GM23338 (cell line): ENCODE measurements around the gene CSTPP1. TPM values are rescaled to one million over a fixed set of nuclear protein-coding genes. Genes with fewer than 3 reads are reported as not detected.

Experiments
- ATAC-seq: fragments of 200-7000 bp; cut with Tn5 transposase; 3 replicates; pipeline ENCODE4 v1.9.1; 2020
- DNase-seq: peaks from one replicate; pipeline ENCODE4 v3.0.0-alpha.2; 2015; ENCODE audit warnings: low spot score
- H2AFZ ChIP-seq: fragments of 200-600 bp; sonication (generic); 2 replicates; pipeline ENCODE4 v1.8.0; 2016; ENCODE audit warnings: antibody characterized with exemption, mild to moderate bottlenecking, moderate library complexity
- H3F3A ChIP-seq: fragments of 200-600 bp; sonication (generic); replicated peaks from 2 replicates; pipeline ENCODE4 v1.8.0; 2017; ENCODE audit warnings: antibody characterized with exemption, mixed run types, low read depth
- H3K27ac ChIP-seq: fragments of 200-600 bp; sonication (generic); 2 replicates; pipeline ENCODE4 v1.6.1; 2016; ENCODE audit warnings: low read depth
- H3K27me3 ChIP-seq: fragments of 200-600 bp; sonication (generic); 2 replicates; pipeline ENCODE4 v1.8.0; 2016; ENCODE audit warnings: mild to moderate bottlenecking, mixed run types, moderate library complexity; ENCODE audit not compliant: insufficient read depth
- H3K36me3 ChIP-seq: fragments of 200-600 bp; sonication (generic); 2 replicates; pipeline ENCODE4 v1.8.0; 2016; ENCODE audit warnings: mild to moderate bottlenecking; ENCODE audit not compliant: insufficient read depth
- H3K4me1 ChIP-seq: fragments of 200-600 bp; sonication (generic); 2 replicates; pipeline ENCODE4 v1.8.0; 2016; ENCODE audit warnings: mild to moderate bottlenecking, moderate library complexity; ENCODE audit not compliant: insufficient read depth
- H3K4me2 ChIP-seq: fragments of 200-600 bp; sonication (generic); 2 replicates; pipeline ENCODE4 v1.7.1; 2017; ENCODE audit warnings: mixed run types
- H3K4me3 ChIP-seq: fragments of 200-600 bp; sonication (generic); 2 replicates; pipeline ENCODE4 v1.6.1; 2016; ENCODE audit warnings: mixed run types
- H3K79me2 ChIP-seq: fragments of 200-600 bp; sonication (generic); replicated peaks from 2 replicates; pipeline ENCODE4 v1.8.0; 2017; ENCODE audit warnings: mild to moderate bottlenecking; ENCODE audit not compliant: insufficient read depth
- H3K9me2 ChIP-seq: fragments of 200-600 bp; sonication (generic); 2 replicates; pipeline ENCODE4 v1.8.0; 2017; ENCODE audit not compliant: insufficient read depth
- H4K20me1 ChIP-seq: fragments of 200-600 bp; sonication (generic); replicated peaks from 2 replicates; pipeline ENCODE4 v1.8.0; 2017; ENCODE audit warnings: mild to moderate bottlenecking; ENCODE audit not compliant: insufficient read depth
- H3K27ac Mint-ChIP-seq: 2 replicates; pipeline ENCODE4 v1.8.0; 2020; ENCODE audit warnings: inconsistent platforms, mild to moderate bottlenecking, moderate library complexity, mixed read lengths
- H3K27me3 Mint-ChIP-seq: 3 replicates; pipeline ENCODE4 v1.8.0; 2022; ENCODE audit warnings: low read depth, mild to moderate bottlenecking, moderate library complexity, mixed read lengths, inconsistent platforms; ENCODE audit not compliant: insufficient read depth, poor library complexity
- H3K36me3 Mint-ChIP-seq: 3 replicates; pipeline ENCODE4 v1.8.0; 2021; ENCODE audit warnings: low read depth, mild to moderate bottlenecking, inconsistent platforms, moderate library complexity, mixed read lengths
- H3K4me1 Mint-ChIP-seq: 3 replicates; pipeline ENCODE4 v1.8.0; 2020; ENCODE audit warnings: mild to moderate bottlenecking, inconsistent platforms, mixed read lengths
- H3K4me3 Mint-ChIP-seq: 3 replicates; pipeline ENCODE4 v1.8.0; 2021; ENCODE audit warnings: moderate library complexity, mild to moderate bottlenecking, inconsistent platforms, mixed read lengths
- H3K9me3 Mint-ChIP-seq: 3 replicates; pipeline ENCODE4 v1.8.0; 2020; ENCODE audit warnings: moderate library complexity, mild to moderate bottlenecking, inconsistent platforms, mixed read lengths
- CREB1 ChIP-seq: fragments of 250-450 bp; sonication (Bioruptor Pico); IDR thresholded peaks from 2 replicates; pipeline ENCODE4 v1.5.0; 2020; ENCODE audit warnings: low read depth, mild to moderate bottlenecking, moderate library complexity
- EZH2 ChIP-seq: fragments of 200-600 bp; sonication (generic); IDR thresholded peaks from one replicate; pipeline ENCODE4 v1.8.0; 2017; ENCODE audit warnings: antibody characterized with exemption, mild to moderate bottlenecking, low read depth; ENCODE audit not compliant: unreplicated experiment
- EZH2phosphoT487 ChIP-seq: fragments of 200-600 bp; sonication (generic); IDR thresholded peaks from one replicate; pipeline ENCODE4 v1.8.1; 2018; ENCODE audit warnings: antibody characterized with exemption; ENCODE audit not compliant: unreplicated experiment
- JUNB ChIP-seq: IDR thresholded peaks from one replicate; pipeline ENCODE4 v1.6.1; 2016; ENCODE audit warnings: antibody characterized with exemption; ENCODE audit not compliant: unreplicated experiment
- NANOG ChIP-seq: IDR thresholded peaks from 2 replicates; pipeline ENCODE4 v1.6.1; 2016; ENCODE audit warnings: antibody characterized with exemption, borderline replicate concordance
- POLR2AphosphoS5 ChIP-seq: IDR thresholded peaks from 2 replicates; pipeline ENCODE4 v1.6.1; 2016; ENCODE audit warnings: antibody characterized with exemption, low read depth
- STAT1 ChIP-seq: IDR thresholded peaks from one replicate; pipeline ENCODE4 v1.6.1; 2016; ENCODE audit warnings: antibody characterized with exemption; ENCODE audit not compliant: unreplicated experiment
- ZNF114 ChIP-seq: fragments of 250-450 bp; sonication (Bioruptor Pico); IDR thresholded peaks from 2 replicates; pipeline ENCODE4 v1.5.0; 2020; ENCODE audit warnings: mild to moderate bottlenecking, moderate library complexity
- ZNF331 ChIP-seq: fragments of 250-450 bp; sonication (Bioruptor Pico); IDR thresholded peaks from 2 replicates; pipeline ENCODE4 v1.5.0; 2020; ENCODE audit warnings: low read depth, mild to moderate bottlenecking, moderate library complexity
- polyA plus RNA-seq: library from polyadenylated mRNA; unstranded; fragments of >200 nt; fragmentation: Nextera tagmentation; extraction: Ambion mirVana; gene quantifications from 2 replicates; pipeline ENCODE4 v1.2.1, GENCODE V29; 2016
- total RNA-seq: library from RNA; depleted of rRNA; stranded (reverse); fragments of >200 nt; shearing (Covaris generic); gene quantifications from 2 replicates; pipeline ENCODE4 v1.2.3, GENCODE V29; 2014
- TF ChIP-seq, protein P1 (sequence below): IDR thresholded peaks from one replicate; pipeline ENCODE4 v1.6.1; 2018; ENCODE audit warnings: antibody characterized with exemption; ENCODE audit not compliant: unreplicated experiment
- TF ChIP-seq, protein P2 (sequence below): IDR thresholded peaks from 2 replicates; pipeline ENCODE4 v1.6.1; 2016; ENCODE audit warnings: antibody characterized with exemption
- TF ChIP-seq, protein P3 (sequence below): fragments of 250-450 bp; sonication (Bioruptor Pico); IDR thresholded peaks from 2 replicates; pipeline ENCODE4 v1.5.0; 2020; ENCODE audit warnings: mild to moderate bottlenecking, moderate library complexity
- TF ChIP-seq, protein P4 (sequence below), 2 experiments: fragments of 200-600 bp in 1 of 2; sonication (generic) in 1 of 2; conservative IDR thresholded peaks; 2 replicates each; pipeline versions ENCODE4 v1.5.1 to v1.6.1; 2016 to 2017; ENCODE audit warnings: antibody characterized with exemption in 2 of 2, low read depth in 2 of 2, mild to moderate bottlenecking in 2 of 2, moderate library complexity in 1 of 2

Gene CSTPP1
- total and polyA plus RNA-seq, 2 experiments from 2014 or later: 23.5 to 42.6 TPM

DNA sequence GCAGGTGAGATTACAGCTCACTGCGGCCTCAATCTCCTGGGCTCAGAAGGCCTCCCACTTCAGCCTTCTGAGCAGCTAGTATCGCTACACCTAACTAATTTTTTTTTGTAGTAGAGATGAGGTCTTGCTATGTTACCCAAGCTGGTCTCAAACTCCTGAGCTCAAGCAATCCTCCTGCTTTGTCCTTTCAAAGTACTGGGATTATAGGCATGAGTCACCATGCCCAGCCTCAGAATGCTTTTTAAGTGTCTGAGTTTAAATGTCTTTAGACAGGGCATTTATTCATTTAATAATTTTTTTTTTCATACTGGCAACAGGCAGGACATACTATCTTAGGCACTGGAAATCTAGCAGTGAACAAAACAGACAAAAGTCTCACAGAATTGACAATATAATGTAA is 45.9 kb upstream of the CSTPP1 start:
- Histone ChIP-seq H2AFZ (no peak overlapping the region), H3K9me2 (no peaks in the 10 kb centered on the region), H4K20me1 (no peaks in the 10 kb centered on the region; the same call in 1 of the 2 replicates), H3F3A (no peaks in the 10 kb centered on the region), H3K27me3 (no peaks in the 10 kb centered on the region), H3K4me2 (no peak overlapping the region), H3K27ac (no peak overlapping the region), H3K4me3 (no peak overlapping the region), H3K4me1 (no peaks in the 10 kb centered on the region), H3K79me2 (no peaks in the 10 kb centered on the region), H3K36me3 (peaks cover 25% of the 10 kb centered on the region; the same call in 1 of the 2 replicates)
- Mint-ChIP-seq H3K27me3 (no peaks in the 10 kb centered on the region), H3K4me3 (no peak overlapping the region), H3K4me1 (peaks cover 2% of the 10 kb centered on the region; the same call in 1 of the 3 replicates), H3K9me3 (no peaks in the 10 kb centered on the region), H3K27ac (no peak overlapping the region), H3K36me3 (peaks cover 57% of the 10 kb centered on the region)
- DNase-seq (no peak), ATAC-seq (no peak)
- TF ChIP-seq NANOG (no peak), JUNB (no peak), ZNF331 (CRISPR knock-in tag) (no peak), POLR2AphosphoS5 (no peak), CREB1 (CRISPR knock-in tag) (no peak), EZH2 (no peak), EZH2phosphoT487 (no peak), ZNF114 (CRISPR knock-in tag) (no peak), STAT1 (no peak)
- TF ChIP-seq, protein P1, sequence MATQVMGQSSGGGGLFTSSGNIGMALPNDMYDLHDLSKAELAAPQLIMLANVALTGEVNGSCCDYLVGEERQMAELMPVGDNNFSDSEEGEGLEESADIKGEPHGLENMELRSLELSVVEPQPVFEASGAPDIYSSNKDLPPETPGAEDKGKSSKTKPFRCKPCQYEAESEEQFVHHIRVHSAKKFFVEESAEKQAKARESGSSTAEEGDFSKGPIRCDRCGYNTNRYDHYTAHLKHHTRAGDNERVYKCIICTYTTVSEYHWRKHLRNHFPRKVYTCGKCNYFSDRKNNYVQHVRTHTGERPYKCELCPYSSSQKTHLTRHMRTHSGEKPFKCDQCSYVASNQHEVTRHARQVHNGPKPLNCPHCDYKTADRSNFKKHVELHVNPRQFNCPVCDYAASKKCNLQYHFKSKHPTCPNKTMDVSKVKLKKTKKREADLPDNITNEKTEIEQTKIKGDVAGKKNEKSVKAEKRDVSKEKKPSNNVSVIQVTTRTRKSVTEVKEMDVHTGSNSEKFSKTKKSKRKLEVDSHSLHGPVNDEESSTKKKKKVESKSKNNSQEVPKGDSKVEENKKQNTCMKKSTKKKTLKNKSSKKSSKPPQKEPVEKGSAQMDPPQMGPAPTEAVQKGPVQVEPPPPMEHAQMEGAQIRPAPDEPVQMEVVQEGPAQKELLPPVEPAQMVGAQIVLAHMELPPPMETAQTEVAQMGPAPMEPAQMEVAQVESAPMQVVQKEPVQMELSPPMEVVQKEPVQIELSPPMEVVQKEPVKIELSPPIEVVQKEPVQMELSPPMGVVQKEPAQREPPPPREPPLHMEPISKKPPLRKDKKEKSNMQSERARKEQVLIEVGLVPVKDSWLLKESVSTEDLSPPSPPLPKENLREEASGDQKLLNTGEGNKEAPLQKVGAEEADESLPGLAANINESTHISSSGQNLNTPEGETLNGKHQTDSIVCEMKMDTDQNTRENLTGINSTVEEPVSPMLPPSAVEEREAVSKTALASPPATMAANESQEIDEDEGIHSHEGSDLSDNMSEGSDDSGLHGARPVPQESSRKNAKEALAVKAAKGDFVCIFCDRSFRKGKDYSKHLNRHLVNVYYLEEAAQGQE: no peak
- TF ChIP-seq, protein P2, sequence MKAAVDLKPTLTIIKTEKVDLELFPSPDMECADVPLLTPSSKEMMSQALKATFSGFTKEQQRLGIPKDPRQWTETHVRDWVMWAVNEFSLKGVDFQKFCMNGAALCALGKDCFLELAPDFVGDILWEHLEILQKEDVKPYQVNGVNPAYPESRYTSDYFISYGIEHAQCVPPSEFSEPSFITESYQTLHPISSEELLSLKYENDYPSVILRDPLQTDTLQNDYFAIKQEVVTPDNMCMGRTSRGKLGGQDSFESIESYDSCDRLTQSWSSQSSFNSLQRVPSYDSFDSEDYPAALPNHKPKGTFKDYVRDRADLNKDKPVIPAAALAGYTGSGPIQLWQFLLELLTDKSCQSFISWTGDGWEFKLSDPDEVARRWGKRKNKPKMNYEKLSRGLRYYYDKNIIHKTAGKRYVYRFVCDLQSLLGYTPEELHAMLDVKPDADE: no peak
- TF ChIP-seq, protein P3, sequence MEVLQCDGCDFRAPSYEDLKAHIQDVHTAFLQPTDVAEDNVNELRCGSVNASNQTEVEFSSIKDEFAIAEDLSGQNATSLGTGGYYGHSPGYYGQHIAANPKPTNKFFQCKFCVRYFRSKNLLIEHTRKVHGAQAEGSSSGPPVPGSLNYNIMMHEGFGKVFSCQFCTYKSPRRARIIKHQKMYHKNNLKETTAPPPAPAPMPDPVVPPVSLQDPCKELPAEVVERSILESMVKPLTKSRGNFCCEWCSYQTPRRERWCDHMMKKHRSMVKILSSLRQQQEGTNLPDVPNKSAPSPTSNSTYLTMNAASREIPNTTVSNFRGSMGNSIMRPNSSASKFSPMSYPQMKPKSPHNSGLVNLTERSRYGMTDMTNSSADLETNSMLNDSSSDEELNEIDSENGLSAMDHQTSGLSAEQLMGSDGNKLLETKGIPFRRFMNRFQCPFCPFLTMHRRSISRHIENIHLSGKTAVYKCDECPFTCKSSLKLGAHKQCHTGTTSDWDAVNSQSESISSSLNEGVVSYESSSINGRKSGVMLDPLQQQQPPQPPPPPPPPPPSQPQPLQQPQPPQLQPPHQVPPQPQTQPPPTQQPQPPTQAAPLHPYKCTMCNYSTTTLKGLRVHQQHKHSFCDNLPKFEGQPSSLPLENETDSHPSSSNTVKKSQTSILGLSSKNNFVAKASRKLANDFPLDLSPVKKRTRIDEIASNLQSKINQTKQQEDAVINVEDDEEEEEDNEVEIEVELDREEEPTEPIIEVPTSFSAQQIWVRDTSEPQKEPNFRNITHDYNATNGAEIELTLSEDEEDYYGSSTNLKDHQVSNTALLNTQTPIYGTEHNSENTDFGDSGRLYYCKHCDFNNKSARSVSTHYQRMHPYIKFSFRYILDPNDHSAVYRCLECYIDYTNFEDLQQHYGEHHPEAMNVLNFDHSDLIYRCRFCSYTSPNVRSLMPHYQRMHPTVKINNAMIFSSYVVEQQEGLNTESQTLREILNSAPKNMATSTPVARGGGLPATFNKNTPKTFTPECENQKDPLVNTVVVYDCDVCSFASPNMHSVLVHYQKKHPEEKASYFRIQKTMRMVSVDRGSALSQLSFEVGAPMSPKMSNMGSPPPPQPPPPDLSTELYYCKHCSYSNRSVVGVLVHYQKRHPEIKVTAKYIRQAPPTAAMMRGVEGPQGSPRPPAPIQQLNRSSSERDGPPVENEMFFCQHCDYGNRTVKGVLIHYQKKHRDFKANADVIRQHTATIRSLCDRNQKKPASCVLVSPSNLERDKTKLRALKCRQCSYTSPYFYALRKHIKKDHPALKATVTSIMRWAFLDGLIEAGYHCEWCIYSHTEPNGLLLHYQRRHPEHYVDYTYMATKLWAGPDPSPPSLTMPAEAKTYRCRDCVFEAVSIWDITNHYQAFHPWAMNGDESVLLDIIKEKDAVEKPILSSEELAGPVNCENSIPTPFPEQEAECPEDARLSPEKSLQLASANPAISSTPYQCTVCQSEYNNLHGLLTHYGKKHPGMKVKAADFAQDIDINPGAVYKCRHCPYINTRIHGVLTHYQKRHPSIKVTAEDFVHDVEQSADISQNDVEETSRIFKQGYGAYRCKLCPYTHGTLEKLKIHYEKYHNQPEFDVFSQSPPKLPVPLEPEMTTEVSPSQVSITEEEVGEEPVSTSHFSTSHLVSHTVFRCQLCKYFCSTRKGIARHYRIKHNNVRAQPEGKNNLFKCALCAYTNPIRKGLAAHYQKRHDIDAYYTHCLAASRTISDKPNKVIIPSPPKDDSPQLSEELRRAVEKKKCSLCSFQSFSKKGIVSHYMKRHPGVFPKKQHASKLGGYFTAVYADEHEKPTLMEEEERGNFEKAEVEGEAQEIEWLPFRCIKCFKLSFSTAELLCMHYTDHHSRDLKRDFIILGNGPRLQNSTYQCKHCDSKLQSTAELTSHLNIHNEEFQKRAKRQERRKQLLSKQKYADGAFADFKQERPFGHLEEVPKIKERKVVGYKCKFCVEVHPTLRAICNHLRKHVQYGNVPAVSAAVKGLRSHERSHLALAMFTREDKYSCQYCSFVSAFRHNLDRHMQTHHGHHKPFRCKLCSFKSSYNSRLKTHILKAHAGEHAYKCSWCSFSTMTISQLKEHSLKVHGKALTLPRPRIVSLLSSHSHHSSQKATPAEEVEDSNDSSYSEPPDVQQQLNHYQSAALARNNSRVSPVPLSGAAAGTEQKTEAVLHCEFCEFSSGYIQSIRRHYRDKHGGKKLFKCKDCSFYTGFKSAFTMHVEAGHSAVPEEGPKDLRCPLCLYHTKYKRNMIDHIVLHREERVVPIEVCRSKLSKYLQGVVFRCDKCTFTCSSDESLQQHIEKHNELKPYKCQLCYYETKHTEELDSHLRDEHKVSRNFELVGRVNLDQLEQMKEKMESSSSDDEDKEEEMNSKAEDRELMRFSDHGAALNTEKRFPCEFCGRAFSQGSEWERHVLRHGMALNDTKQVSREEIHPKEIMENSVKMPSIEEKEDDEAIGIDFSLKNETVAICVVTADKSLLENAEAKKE (CRISPR knock-in tag): no peak
- TF ChIP-seq, protein P4, sequence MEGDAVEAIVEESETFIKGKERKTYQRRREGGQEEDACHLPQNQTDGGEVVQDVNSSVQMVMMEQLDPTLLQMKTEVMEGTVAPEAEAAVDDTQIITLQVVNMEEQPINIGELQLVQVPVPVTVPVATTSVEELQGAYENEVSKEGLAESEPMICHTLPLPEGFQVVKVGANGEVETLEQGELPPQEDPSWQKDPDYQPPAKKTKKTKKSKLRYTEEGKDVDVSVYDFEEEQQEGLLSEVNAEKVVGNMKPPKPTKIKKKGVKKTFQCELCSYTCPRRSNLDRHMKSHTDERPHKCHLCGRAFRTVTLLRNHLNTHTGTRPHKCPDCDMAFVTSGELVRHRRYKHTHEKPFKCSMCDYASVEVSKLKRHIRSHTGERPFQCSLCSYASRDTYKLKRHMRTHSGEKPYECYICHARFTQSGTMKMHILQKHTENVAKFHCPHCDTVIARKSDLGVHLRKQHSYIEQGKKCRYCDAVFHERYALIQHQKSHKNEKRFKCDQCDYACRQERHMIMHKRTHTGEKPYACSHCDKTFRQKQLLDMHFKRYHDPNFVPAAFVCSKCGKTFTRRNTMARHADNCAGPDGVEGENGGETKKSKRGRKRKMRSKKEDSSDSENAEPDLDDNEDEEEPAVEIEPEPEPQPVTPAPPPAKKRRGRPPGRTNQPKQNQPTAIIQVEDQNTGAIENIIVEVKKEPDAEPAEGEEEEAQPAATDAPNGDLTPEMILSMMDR (conservative IDR thresholded peaks at IDR 0.05; ENCODE audit: low read depth in 2 of 2): no peak
